GM21367 (cell line): ENCODE data around the gene REV3L.
"Not testable (repeated sequence)": the region's sequence is repeated elsewhere in the genome, so short reads cannot be mapped to it uniquely, and the experiment has no call there.

Experiments used
- ATAC-seq: cut with Tn5 transposase; IDR thresholded peaks from one replicate; pipeline ENCODE4 v1.9.1; 2021; ENCODE audit not compliant: unreplicated experiment

REV3L gene

DNA sequence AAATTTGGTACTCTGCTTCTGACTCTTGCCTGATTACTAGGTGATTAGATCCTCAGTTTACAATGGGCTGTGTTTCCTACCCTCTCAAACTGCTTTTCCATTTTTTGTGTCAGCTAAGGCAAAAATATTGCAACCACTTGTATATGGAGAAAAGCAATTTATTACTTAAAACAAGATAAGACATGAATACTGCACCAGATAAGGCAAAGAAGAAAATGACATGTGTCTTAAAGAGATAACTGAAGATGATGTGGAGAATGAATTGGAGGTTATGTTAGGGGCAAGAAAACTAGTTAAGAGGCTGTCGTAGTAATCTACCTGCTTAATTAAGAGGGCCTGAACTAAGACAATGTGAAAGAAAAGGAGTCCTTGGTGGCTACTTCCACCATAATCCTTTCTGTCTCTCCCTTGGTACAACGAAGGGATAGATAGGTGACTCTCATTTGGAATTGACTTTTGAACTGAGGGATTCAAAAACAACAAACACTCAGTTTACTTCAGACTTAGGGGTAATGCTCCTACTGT, 16.3 kb upstream of the REV3L start:
- ATAC-seq, result no peak

GRCh38 chr6:111494951-111495635, 12.1 kb upstream of the REV3L start:
- no peak for ATAC-seq

GRCh38 chr6:111492499-111492898, 9.5 kb upstream of the REV3L start:
- ATAC-seq, result no peak

DNA sequence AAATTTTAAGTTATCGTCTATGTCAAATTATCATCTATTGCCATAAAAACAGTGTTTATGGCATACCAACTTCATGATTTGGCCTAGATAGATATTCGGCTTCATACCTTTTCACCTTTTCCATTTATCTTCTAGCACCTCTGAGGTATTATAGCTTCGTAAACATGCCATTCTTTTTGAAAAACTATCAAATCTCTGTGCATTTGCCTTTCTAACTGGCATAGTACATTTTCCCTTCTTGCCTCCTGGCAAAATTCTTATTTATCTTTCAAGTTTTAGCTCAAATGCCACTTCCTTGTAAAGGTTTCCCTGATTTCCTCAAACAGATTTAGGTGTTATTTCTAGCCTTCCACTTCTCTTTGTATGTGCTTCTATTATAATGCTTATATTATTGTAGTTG, 7.0 kb upstream of the REV3L start:
- ATAC-seq, result no peak

DNA sequence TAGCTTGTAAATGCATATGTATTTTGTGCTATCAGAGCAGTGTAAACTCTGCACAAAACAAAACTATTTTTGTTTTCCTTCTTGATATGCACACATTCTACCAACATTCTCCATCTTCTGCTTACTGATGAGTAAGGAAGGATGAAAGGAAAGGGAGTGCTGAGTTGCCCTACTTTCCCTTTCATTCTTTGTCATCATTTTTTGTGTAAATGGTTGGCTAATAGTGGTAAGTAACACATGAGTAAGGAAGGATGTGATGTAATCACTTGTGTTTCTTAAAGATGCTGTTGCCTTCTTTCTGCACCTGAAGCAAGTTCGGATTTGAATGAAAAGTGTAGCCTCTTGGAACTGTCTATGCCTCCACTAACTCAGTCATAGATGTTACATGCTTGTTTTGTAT, 4.6 kb upstream of the REV3L start:
- no peak for ATAC-seq

- no peak for ATAC-seq
Measured at GRCh38 chr6:111486921-111487320, 3.9 kb upstream of the REV3L start.

DNA sequence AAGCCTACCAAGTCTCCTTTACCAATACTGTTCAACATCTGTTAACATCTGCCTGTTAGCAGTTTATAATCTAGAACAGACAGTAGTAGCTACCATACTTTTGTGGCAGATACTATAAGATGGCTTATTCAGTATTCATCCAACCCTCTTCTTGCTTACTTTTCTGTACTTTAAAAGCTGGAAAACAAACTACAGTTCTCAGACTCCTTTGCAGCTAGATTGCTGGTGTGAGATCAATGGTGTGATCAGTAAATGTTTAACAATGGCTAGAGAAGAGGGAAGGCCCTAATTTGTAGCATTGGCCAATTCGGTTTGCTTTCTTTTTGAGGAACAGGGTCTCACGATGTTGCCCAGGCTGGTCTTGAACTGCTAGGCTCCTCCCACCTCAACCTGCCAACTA, 3.5 kb upstream of the REV3L start:
- ATAC-seq, result no peak

- ATAC-seq, result no peak
Measured at GRCh38 chr6:111485342-111485741, 2.3 kb upstream of the REV3L start.

GRCh38 chr6:111484633-111484930, 1.6 kb upstream of the REV3L start:
- ATAC-seq, result no peak

DNA sequence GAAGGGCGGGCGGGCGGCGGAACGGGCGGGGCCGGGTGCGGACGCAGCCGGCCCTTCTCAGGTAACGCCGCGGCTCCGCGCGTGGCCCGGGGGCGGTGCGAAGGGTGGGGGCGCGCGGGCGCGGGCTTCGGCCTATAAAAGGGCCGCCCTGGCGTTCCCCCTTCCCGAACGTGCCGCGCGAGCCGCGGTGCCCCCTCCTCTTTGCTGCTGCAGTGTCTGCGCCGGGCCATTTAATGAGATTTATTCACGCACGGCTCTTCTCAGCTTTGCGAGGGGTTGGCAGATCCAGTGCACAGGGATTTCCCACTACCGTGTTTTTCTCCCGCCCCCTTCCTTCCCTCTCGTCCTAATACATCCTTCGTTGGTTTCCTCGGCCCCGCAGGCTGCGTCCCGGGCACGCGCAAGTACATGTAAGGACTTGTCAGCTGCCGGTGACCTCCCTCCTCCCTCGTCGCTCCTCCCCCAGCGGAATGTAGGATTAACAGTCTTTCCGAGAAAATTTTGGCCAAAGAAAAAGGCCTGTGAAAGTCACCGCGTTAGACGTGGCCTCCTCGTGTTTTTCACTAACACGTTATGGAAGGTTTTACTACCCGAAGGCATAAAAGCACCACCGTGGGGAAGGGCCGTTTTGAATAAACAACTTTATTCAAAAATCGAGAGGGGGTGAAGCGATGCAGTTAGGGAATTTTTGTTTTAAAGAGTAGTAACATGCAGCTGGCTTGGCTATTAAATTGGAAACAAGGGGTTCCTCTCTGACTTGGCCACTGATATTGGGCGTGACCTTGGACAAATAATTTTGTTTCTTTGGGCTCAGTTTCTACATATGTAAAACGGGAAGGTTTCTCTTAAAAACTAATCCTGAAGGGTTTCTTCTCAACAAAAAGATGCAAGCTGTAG, 966 bp upstream of the REV3L start:
- peak; percentile 37 for ATAC-seq

- peak; percentile 12 for ATAC-seq
Measured at GRCh38 chr6:111482188-111482958, 645 bp downstream of the REV3L start.

GRCh38 chr6:111481836-111482187, 1.2 kb downstream of the REV3L start:
- no peak for ATAC-seq

GRCh38 chr6:111480988-111481822, 1.8 kb downstream of the REV3L start:
- ATAC-seq, result no peak

DNA sequence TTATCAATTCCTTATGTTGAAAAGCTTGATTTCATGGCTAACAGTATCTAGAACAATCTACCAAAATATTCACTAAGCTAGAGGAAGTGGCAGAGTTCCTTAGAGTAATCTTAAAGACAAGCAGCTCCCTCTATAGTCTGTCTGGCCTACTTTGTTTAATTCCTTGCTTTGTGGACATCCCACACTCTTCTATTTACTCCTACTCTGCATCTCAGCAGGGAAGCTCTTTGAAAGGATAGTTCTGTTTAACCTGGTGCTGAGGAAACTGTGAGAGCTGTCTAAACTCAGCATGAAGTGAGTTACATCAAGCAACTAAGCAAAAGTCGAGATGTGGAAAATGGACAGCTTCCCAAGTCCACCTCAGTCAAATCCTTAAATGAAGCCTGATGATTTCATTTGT, 4.3 kb downstream of the REV3L start:
- ATAC-seq, result peak; percentile 23

DNA sequence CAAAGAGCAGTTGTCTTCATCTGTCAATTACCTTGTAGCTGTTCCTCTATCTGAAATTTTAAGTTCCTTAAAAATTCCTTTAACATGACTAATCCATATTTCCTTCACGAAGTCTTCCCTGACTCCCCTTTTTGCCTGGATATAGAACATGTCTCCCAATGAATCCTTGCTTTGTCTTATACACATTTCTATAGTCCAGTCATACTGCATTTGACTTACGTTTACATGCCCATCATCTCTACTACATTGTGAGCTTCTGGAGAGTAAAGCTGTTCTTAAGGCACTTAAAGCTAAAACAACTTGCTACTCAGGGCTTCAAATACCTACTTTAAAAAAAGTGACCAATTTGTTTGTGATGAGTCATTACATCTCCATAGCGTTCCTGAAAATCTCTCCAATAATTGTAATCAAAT, 4.9 kb downstream of the REV3L start:
- ATAC-seq, result no peak

- peak; percentile 36 for ATAC-seq
Measured at GRCh38 chr6:111477481-111477938, 5.5 kb downstream of the REV3L start.

DNA sequence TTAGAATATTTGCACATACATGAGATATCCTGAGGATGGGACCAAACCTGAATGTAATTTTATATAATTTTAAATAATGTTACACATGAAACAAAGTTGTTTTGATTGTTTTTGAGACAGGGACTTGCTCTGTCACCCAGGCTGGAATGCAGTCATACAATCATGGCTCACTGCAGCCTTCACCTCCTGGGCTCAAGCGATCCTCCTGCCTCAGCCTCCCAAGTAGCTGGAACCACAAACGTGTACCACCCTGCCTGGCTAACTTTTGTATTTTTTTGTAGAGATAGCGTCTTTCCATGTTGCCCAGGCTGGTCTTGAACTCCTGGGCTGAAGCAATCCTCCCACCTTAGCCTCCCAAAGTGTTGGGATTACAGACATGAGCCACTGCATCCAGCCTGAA, 7.0 kb downstream of the REV3L start:
- not testable (repeated sequence) for ATAC-seq

- ATAC-seq, result no peak
Measured at GRCh38 chr6:111474771-111475170, 8.2 kb downstream of the REV3L start.

DNA sequence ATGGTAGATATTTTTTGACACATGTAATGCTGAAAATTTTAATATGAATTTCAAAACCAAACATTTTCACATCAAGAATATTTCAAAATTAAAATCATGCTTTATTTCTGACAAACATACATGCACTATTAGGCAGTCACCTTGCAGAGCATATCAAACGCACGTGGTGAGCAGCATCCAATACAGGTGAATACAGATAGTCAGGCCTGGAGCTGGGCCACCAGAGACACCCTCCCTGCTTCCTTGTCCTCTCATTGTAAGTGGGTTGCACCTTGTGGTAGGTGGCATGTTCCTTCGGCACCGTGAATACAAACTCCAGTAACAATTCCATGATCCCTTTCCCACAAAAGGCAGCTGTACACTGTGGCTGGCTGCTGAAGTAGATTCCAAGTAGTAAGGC, 8.9 kb downstream of the REV3L start:
- no peak for ATAC-seq

GRCh38 chr6:111472933-111473435, 10.0 kb downstream of the REV3L start:
- ATAC-seq, result no peak
